Testis (tissue), 3 donors: ENCODE results near the gene MS4A12. TPM values are rescaled to one million over a fixed set of nuclear protein-coding genes. Genes with fewer than 3 reads are reported as not detected.

Experiments
- polyA plus RNA-seq: library from polyadenylated mRNA; stranded (reverse); fragments of 350-450 nt; fragmentation: Illumina TruSeq; extraction: RNeasy Lipid Tissue Mini Kit (QIAGEN cat#74804); gene quantifications from one replicate; pipeline ENCODE4 v1.2.3, GENCODE V29; 2014; ENCODE audit warnings: low read depth, low replicate concordance; ENCODE audit not compliant: insufficient read depth
- total RNA-seq, 2 donors: library from RNA; depleted of rRNA; stranded (reverse); fragments of >200 nt; gene quantifications; one replicate each; pipeline ENCODE4 v1.2.3, GENCODE V29; 2016

The MS4A12 gene
- total and polyA plus RNA-seq, 3 donors from 2014 or later, result 0.33 to 0.74 (median 0.71) TPM

Other genes with a start within 250 kb of the MS4A12 start
- gene MS4A4E, start 249.6 kb upstream of the MS4A12 start, total RNA-seq, result 1 to 10 TPM; 3.8 to 4.6 TPM
- gene MS4A4E, start 249.6 kb upstream of the MS4A12 start, polyA plus RNA-seq, result 1.3 TPM
- 10 to 100 TPM in 1 of 2 donors, 1 to 10 TPM in 1; 2.0 to 11.0 TPM for gene MS4A4A, start 212.1 kb upstream of the MS4A12 start, total RNA-seq
- gene MS4A4A, start 212.1 kb upstream of the MS4A12 start, polyA plus RNA-seq, result 11.4 TPM
- 10 to 100 TPM; 31.4 to 75.4 TPM for gene MS4A6E, start 165.5 kb upstream of the MS4A12 start, total RNA-seq
- gene MS4A6E, start 165.5 kb upstream of the MS4A12 start, polyA plus RNA-seq, result 167 TPM
- 10 to 100 TPM in 1 of 2 donors, 1 to 10 TPM in 1; 5.7 to 11.9 TPM for gene MS4A7, start 114.2 kb upstream of the MS4A12 start, total RNA-seq
- 8.9 TPM for gene MS4A7, start 114.2 kb upstream of the MS4A12 start, polyA plus RNA-seq
- gene MS4A14, start 96.3 kb upstream of the MS4A12 start, total RNA-seq, result 100 to 1,000 TPM in 1 of 2 donors, 10 to 100 TPM in 1; 32.7 to 154 TPM
- gene MS4A14, start 96.3 kb upstream of the MS4A12 start, polyA plus RNA-seq, result 127 TPM
- gene MS4A5, start 63.2 kb upstream of the MS4A12 start, total RNA-seq, result 10 to 100 TPM; 17.9 to 48.1 TPM
- 71.6 TPM for gene MS4A5, start 63.2 kb upstream of the MS4A12 start, polyA plus RNA-seq
- gene MS4A1, start 36.9 kb upstream of the MS4A12 start, total RNA-seq, result 1 to 10 TPM in 1 of 2 donors, under 1 TPM in 1; 0.43 to 4.0 TPM
- 2.8 TPM for gene MS4A1, start 36.9 kb upstream of the MS4A12 start, polyA plus RNA-seq
- gene MS4A13, start 22.6 kb downstream of the MS4A12 start, total RNA-seq, result under 1 TPM in 1 of 2 donors, not detected in 1; 0.55 TPM
- 7.0 TPM for gene MS4A13, start 22.6 kb downstream of the MS4A12 start, polyA plus RNA-seq
- gene MS4A8, start 206.8 kb downstream of the MS4A12 start, total RNA-seq, result under 1 TPM; 0.31 to 0.43 TPM
- gene MS4A8, start 206.8 kb downstream of the MS4A12 start, polyA plus RNA-seq, result 3.3 TPM
- gene MS4A18, start 231.9 kb downstream of the MS4A12 start, total RNA-seq, result under 1 TPM in 1 of 2 donors, not detected in 1; 0.50 TPM
- gene MS4A18, start 231.9 kb downstream of the MS4A12 start, polyA plus RNA-seq, result 0.96 TPM